GM18502 (cell line): ENCODE measurements around the gene KDM3A.
"Not testable (repeated sequence)": the region's sequence is repeated elsewhere in the genome, so short reads cannot be mapped to it uniquely, and the experiment has no call there.

Source experiments
- ATAC-seq: cut with Tn5 transposase; IDR thresholded peaks from one replicate; pipeline ENCODE4 v1.9.1; 2021; ENCODE audit warnings: mild to moderate bottlenecking; ENCODE audit not compliant: unreplicated experiment, poor library complexity

The KDM3A gene

GRCh38 chr2:86476918-86477317, 35.7 kb downstream of the KDM3A start:
- no peak for ATAC-seq

- ATAC-seq, result no peak
Measured at GRCh38 chr2:86477349-86477748, 36.2 kb downstream of the KDM3A start.

- no peak for ATAC-seq
Measured at GRCh38 chr2:86480105-86480504, 38.9 kb downstream of the KDM3A start.

GRCh38 chr2:86482034-86482433, 40.9 kb downstream of the KDM3A start:
- no peak for ATAC-seq

GRCh38 chr2:86484385-86484784, 43.2 kb downstream of the KDM3A start:
- ATAC-seq, result no peak

- no peak for ATAC-seq
Measured at GRCh38 chr2:86485103-86485502, 43.9 kb downstream of the KDM3A start.

- ATAC-seq, result no peak
Measured at GRCh38 chr2:86485802-86486201, 44.6 kb downstream of the KDM3A start.

- ATAC-seq, result no peak
Measured at GRCh38 chr2:86487062-86487461, 45.9 kb downstream of the KDM3A start.

- no peak for ATAC-seq
Measured at GRCh38 chr2:86488561-86489250, 47.5 kb downstream of the KDM3A start.

- no peak for ATAC-seq
Measured at GRCh38 chr2:86489542-86489941, 48.4 kb downstream of the KDM3A start.

GRCh38 chr2:86490245-86490644, 49.1 kb downstream of the KDM3A start:
- ATAC-seq, result no peak

- no peak for ATAC-seq
Measured at GRCh38 chr2:86491088-86491487, 49.9 kb downstream of the KDM3A start.

- no peak for ATAC-seq
Measured at GRCh38 chr2:86492048-86492453, 50.9 kb downstream of the KDM3A start.

GRCh38 chr2:86496391-86496790, 55.2 kb downstream of the KDM3A start:
- ATAC-seq, result not testable (repeated sequence)

- no peak for ATAC-seq
Measured at GRCh38 chr2:86498468-86499260, 57.5 kb downstream of the KDM3A start.

GRCh38 chr2:86499326-86499725, 58.2 kb downstream of the KDM3A start:
- ATAC-seq, result no peak

- no peak for ATAC-seq
Measured at GRCh38 chr2:86500325-86501083, 59.3 kb downstream of the KDM3A start.

- no peak for ATAC-seq
Measured at GRCh38 chr2:86507600-86507999, 66.4 kb downstream of the KDM3A start.

GRCh38 chr2:86510436-86510933, 69.3 kb downstream of the KDM3A start:
- no peak for ATAC-seq

GRCh38 chr2:86512034-86512433, 70.9 kb downstream of the KDM3A start:
- ATAC-seq, result no peak

GRCh38 chr2:86512892-86513291, 71.7 kb downstream of the KDM3A start:
- no peak for ATAC-seq
